Liver (tissue), 9 donors: ENCODE results near the gene SVEP1. TPM values are rescaled to one million over a fixed set of nuclear protein-coding genes. Genes with fewer than 3 reads are reported as not detected.

Experiments
- DNase-seq: peaks from one replicate; pipeline ENCODE4 v3.0.0-alpha.2; 2017; ENCODE audit warnings: low spot score
- H3K27ac ChIP-seq, 2 donors: one replicate each; pipeline ENCODE4 v1.7.0; 2013; ENCODE audit warnings: inconsistent platforms in 2 of 2, low read length in 2 of 2, control low read depth in 1 of 2, low read depth in 1 of 2, mild to moderate bottlenecking in 1 of 2
- H3K27me3 ChIP-seq, 4 donors: one replicate each; pipeline versions ENCODE4 v1.6.1 to v1.7.0; 2013; ENCODE audit warnings: low read length in 3 of 4, inconsistent platforms in 1 of 4, mild to moderate bottlenecking in 1 of 4, moderate library complexity in 1 of 4; ENCODE audit not compliant: control insufficient read depth in 4 of 4, insufficient read depth in 4 of 4
- H3K36me3 ChIP-seq, 4 donors: one replicate each; pipeline versions ENCODE4 v1.6.1 to v1.7.0; 2013; ENCODE audit warnings: low read length in 3 of 4, mild to moderate bottlenecking in 3 of 4, low read depth in 1 of 4, moderate library complexity in 1 of 4; ENCODE audit not compliant: control insufficient read depth in 4 of 4, insufficient read depth in 3 of 4
- H3K4me1 ChIP-seq, 4 donors: one replicate each; pipeline versions ENCODE4 v1.6.1 to v1.7.0; 2013; ENCODE audit warnings: low read length in 3 of 4, mild to moderate bottlenecking in 3 of 4, moderate library complexity in 1 of 4; ENCODE audit not compliant: control insufficient read depth in 4 of 4, insufficient read depth in 4 of 4
- H3K4me3 ChIP-seq, 3 donors: one replicate each; pipeline versions ENCODE4 v1.6.1 to v1.7.0; 2013; ENCODE audit warnings: low read length in 3 of 3, control low read depth in 1 of 3, low read depth in 1 of 3, mild to moderate bottlenecking in 1 of 3
- H3K9ac ChIP-seq, 2 donors: one replicate each; pipeline ENCODE4 v1.7.0; 2013; ENCODE audit warnings: low read length in 2 of 2, mild to moderate bottlenecking in 2 of 2, moderate library complexity in 2 of 2, control low read depth in 1 of 2, low read depth in 1 of 2
- H3K9me3 ChIP-seq, 4 donors: one replicate each; pipeline versions ENCODE4 v1.6.1 to v1.7.0; 2013; ENCODE audit warnings: low read length in 3 of 4; ENCODE audit not compliant: control insufficient read depth in 4 of 4
- CTCF ChIP-seq: fragments of 150-350 bp; IDR thresholded peaks from 2 replicates; pipeline ENCODE4 v1.5.1; 2017; ENCODE audit warnings: improper control_type of control experiment, low read depth, low read length; ENCODE audit not compliant: missing input control
- EGR1 ChIP-seq, 2 donors: IDR thresholded peaks; 2 replicates each; pipeline ENCODE4 v1.6.1; 2016 to 2018; ENCODE audit warnings: antibody characterized with exemption in 2 of 2, low read depth in 2 of 2
- FOXA1 ChIP-seq: IDR thresholded peaks from 2 replicates; pipeline ENCODE4 v1.6.1; 2016; ENCODE audit warnings: antibody characterized with exemption
- FOXA2 ChIP-seq: IDR thresholded peaks from 2 replicates; pipeline ENCODE4 v1.6.1; 2016; ENCODE audit warnings: antibody characterized with exemption
- GABPA ChIP-seq, 2 donors: IDR thresholded peaks in 1 of 2; conservative IDR thresholded peaks in 1 of 2; 2 replicates each; pipeline ENCODE4 v1.6.1; 2016; ENCODE audit warnings: antibody characterized with exemption in 2 of 2, mild to moderate bottlenecking in 1 of 2, moderate library complexity in 1 of 2
- HNF4A ChIP-seq, 2 donors: conservative IDR thresholded peaks; 2 replicates each; pipeline ENCODE4 v1.6.1; 2016; ENCODE audit warnings: antibody characterized with exemption in 2 of 2, mild to moderate bottlenecking in 2 of 2
- HNF4G ChIP-seq: IDR thresholded peaks from 2 replicates; pipeline ENCODE4 v1.6.1; 2016; ENCODE audit warnings: antibody characterized with exemption
- JUND ChIP-seq, 2 donors: IDR thresholded peaks; 2 replicates each; pipeline ENCODE4 v1.6.1; 2016; ENCODE audit warnings: antibody characterized with exemption in 2 of 2
- MAX ChIP-seq: IDR thresholded peaks from 2 replicates; pipeline ENCODE4 v1.6.1; 2016; ENCODE audit warnings: antibody characterized with exemption
- NR2F2 ChIP-seq: IDR thresholded peaks from 2 replicates; pipeline ENCODE4 v1.6.1; 2016; ENCODE audit warnings: antibody characterized with exemption
- RAD21 ChIP-seq, 2 donors: IDR thresholded peaks; 2 replicates each; pipeline ENCODE4 v1.6.1; 2016; ENCODE audit warnings: antibody characterized with exemption in 2 of 2, mild to moderate bottlenecking in 2 of 2
- RXRA ChIP-seq, 2 donors: IDR thresholded peaks; 2 replicates each; pipeline ENCODE4 v1.6.1; 2017 to 2018; ENCODE audit warnings: antibody characterized with exemption in 2 of 2, mild to moderate bottlenecking in 1 of 2
- SP1 ChIP-seq: IDR thresholded peaks from 2 replicates; pipeline ENCODE4 v1.6.1; 2018; ENCODE audit warnings: antibody characterized with exemption, mild to moderate bottlenecking
- TAF1 ChIP-seq: conservative IDR thresholded peaks from 2 replicates; pipeline ENCODE4 v1.6.1; 2016; ENCODE audit warnings: antibody characterized with exemption, mild to moderate bottlenecking
- YY1 ChIP-seq: IDR thresholded peaks from 2 replicates; pipeline ENCODE4 v1.6.1; 2016; ENCODE audit warnings: antibody characterized with exemption, mild to moderate bottlenecking
- WGBS: extraction: QIAGEN DNeasy Blood & Tissue Kit; methylation state at CpG from one replicate; pipeline ENCODE4 v1.1.7; 2013; 5-methylcytosine and 5-hydroxymethylcytosine counted together
- polyA plus RNA-seq, 2 donors: library from polyadenylated mRNA; stranded (reverse) in 1 of 2; unstranded in 1 of 2; fragments of 200-250 nt in 1 of 2; fragments of >200 nt in 1 of 2; fragmentation: Nextera tagmentation in 1 of 2; extraction: Ambion mirVana in 1 of 2; gene quantifications; one replicate each; pipeline versions ENCODE4 v1.2.1 to v1.2.3, GENCODE V29; 2013 to 2015
- total RNA-seq, 2 donors: library from RNA; depleted of rRNA; stranded (reverse); fragments of >200 nt; gene quantifications; one replicate each; pipeline ENCODE4 v1.2.3, GENCODE V29; 2014
- TF ChIP-seq, protein P1 (sequence below): IDR thresholded peaks from 2 replicates; pipeline ENCODE4 v1.6.1; 2016; ENCODE audit warnings: antibody characterized with exemption
- TF ChIP-seq, protein P2 (sequence below): IDR thresholded peaks from 2 replicates; pipeline ENCODE4 v1.6.1; 2016; ENCODE audit warnings: antibody characterized with exemption, mild to moderate bottlenecking
- TF ChIP-seq, protein P3 (sequence below): IDR thresholded peaks from 2 replicates; pipeline ENCODE4 v1.6.1; 2016; ENCODE audit warnings: antibody characterized with exemption
- donor health status: healthy.
- donor health status: healthy.
- donor health status: healthy.
- donor health status: healthy.
- donor health status: healthy.

Gene SVEP1
- total and polyA plus RNA-seq, 4 donors: 0.58 to 7.5 (median 1.8) TPM

- TF ChIP-seq GABPA (IDR thresholded peaks at IDR 0.05 in 1 of 2, conservative IDR thresholded peaks at IDR 0.05 in 1 of 2): no peak
- TF ChIP-seq, protein P1, sequence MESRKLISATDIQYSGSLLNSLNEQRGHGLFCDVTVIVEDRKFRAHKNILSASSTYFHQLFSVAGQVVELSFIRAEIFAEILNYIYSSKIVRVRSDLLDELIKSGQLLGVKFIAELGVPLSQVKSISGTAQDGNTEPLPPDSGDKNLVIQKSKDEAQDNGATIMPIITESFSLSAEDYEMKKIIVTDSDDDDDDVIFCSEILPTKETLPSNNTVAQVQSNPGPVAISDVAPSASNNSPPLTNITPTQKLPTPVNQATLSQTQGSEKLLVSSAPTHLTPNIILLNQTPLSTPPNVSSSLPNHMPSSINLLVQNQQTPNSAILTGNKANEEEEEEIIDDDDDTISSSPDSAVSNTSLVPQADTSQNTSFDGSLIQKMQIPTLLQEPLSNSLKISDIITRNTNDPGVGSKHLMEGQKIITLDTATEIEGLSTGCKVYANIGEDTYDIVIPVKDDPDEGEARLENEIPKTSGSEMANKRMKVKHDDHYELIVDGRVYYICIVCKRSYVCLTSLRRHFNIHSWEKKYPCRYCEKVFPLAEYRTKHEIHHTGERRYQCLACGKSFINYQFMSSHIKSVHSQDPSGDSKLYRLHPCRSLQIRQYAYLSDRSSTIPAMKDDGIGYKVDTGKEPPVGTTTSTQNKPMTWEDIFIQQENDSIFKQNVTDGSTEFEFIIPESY: no peak
- no peak for TF ChIP-seq NR2F2
- no peak for TF ChIP-seq HNF4G
- TF ChIP-seq, protein P2, sequence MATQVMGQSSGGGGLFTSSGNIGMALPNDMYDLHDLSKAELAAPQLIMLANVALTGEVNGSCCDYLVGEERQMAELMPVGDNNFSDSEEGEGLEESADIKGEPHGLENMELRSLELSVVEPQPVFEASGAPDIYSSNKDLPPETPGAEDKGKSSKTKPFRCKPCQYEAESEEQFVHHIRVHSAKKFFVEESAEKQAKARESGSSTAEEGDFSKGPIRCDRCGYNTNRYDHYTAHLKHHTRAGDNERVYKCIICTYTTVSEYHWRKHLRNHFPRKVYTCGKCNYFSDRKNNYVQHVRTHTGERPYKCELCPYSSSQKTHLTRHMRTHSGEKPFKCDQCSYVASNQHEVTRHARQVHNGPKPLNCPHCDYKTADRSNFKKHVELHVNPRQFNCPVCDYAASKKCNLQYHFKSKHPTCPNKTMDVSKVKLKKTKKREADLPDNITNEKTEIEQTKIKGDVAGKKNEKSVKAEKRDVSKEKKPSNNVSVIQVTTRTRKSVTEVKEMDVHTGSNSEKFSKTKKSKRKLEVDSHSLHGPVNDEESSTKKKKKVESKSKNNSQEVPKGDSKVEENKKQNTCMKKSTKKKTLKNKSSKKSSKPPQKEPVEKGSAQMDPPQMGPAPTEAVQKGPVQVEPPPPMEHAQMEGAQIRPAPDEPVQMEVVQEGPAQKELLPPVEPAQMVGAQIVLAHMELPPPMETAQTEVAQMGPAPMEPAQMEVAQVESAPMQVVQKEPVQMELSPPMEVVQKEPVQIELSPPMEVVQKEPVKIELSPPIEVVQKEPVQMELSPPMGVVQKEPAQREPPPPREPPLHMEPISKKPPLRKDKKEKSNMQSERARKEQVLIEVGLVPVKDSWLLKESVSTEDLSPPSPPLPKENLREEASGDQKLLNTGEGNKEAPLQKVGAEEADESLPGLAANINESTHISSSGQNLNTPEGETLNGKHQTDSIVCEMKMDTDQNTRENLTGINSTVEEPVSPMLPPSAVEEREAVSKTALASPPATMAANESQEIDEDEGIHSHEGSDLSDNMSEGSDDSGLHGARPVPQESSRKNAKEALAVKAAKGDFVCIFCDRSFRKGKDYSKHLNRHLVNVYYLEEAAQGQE: no peak
- no peak for TF ChIP-seq HNF4A (conservative IDR thresholded peaks at IDR 0.05)
- no peak for TF ChIP-seq SP1
- TF ChIP-seq EGR1 (IDR thresholded peaks at IDR 0.05; ENCODE audit: low read depth in 2 of 2): no peak
- no peak for TF ChIP-seq TAF1
- TF ChIP-seq, protein P3, sequence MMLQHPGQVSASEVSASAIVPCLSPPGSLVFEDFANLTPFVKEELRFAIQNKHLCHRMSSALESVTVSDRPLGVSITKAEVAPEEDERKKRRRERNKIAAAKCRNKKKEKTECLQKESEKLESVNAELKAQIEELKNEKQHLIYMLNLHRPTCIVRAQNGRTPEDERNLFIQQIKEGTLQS: no peak
- no peak for TF ChIP-seq FOXA2
- no peak for TF ChIP-seq CTCF
- TF ChIP-seq YY1: no peak
- no peak for TF ChIP-seq FOXA1
- no peak for TF ChIP-seq RXRA (IDR thresholded peaks at IDR 0.05)
- TF ChIP-seq MAX: no peak
- no peak for TF ChIP-seq JUND (IDR thresholded peaks at IDR 0.05)
- TF ChIP-seq RAD21 (IDR thresholded peaks at IDR 0.05): no peak
- no peak overlapping the region for H3K4me3 ChIP-seq
- H3K9ac ChIP-seq: no peak overlapping the region
- H3K9me3 ChIP-seq: no peaks in the 10 kb centered on the region
- no peak overlapping the region for H3K27ac ChIP-seq
- WGBS: 81% methylated on average over 6 of the region's 6 CpGs
- DNase-seq: no peak
- no peaks in the 10 kb centered on the region for H3K27me3 ChIP-seq
- H3K4me1 ChIP-seq: peaks cover 0 to 3% (median 2%) of the 10 kb centered on the region in 4 donors
- H3K36me3 ChIP-seq: no peaks in the 10 kb centered on the region
These were observed 196.1 kb downstream of the SVEP1 start for GRCh38 chr9:110383491-110383890.
